K562 (cell line): ENCODE data around the gene STX18. TPM values are rescaled to one million over a fixed set of nuclear protein-coding genes. Genes with fewer than 3 reads are reported as not detected.

Source experiments
- ATAC-seq: fragments of 200-7000 bp; cut with Tn5 transposase; 3 replicates; pipeline ENCODE4 v1.9.1; 2020; ENCODE audit warnings: moderate library complexity
- BruUV-seq: library from RNA; stranded (reverse); fragments of 400-500 nt; replicated peaks from 2 replicates; lab custom pipeline; 2021; lab: Mats Ljungman, UMichigan
- CTCF ChIA-PET: fragments of 300-600 bp; formaldehyde crosslinking; extraction: SDS; loops from one replicate; lab custom pipeline; 2021; ENCODE audit warnings: low intra/inter-chr PET ratio; lab: Yijun Ruan, JAX
- POLR2A ChIA-PET: fragments of 300-600, 350-650 bp; sonication (Branson Sonifier 250); formaldehyde crosslinking; extraction: SDS; loops from one replicate; lab custom pipeline; 2021; ENCODE audit warnings: antibody characterized with exemption, inconsistent platforms; lab: Yijun Ruan, JAX
- DNase-seq, 4 experiments: peaks; one replicate each; pipeline versions ENCODE4 v3.0.0 to v3.0.0-alpha.2; 2011 to 2018; ENCODE audit warnings: low spot score in 3 of 4, mixed read lengths in 3 of 4; ENCODE audit errors: extremely low read depth in 1 of 4
- FAIRE-seq: peaks from 2 replicates; lab custom pipeline; 2011; peaks lifted over from hg19 to GRCh38; lab: Jason Lieb, UNC
- H2AFZ ChIP-seq: 2 replicates; pipeline ENCODE4 v1.6.0; 2011; ENCODE audit warnings: low read depth, low read length, control low read depth, inconsistent platforms
- H3K27ac ChIP-seq: fragments of 200-600 bp; 3 replicates; pipeline ENCODE4 v1.8.0; 2011; ENCODE audit warnings: low read depth, mild to moderate bottlenecking, control low read depth, inconsistent platforms, low read length, moderate library complexity, mixed read lengths; ENCODE audit errors: extremely low read depth
- H3K27me3 ChIP-seq, 2 experiments: fragments of 300-600 bp in 1 of 2; 2 replicates in 1 of 2; 3 replicates in 1 of 2; pipeline versions ENCODE4 v1.6.0 to v1.8.0; 2011; ENCODE audit warnings: inconsistent platforms in 2 of 2, low read length in 2 of 2, mild to moderate bottlenecking in 1 of 2, mixed read lengths in 1 of 2, moderate library complexity in 1 of 2; ENCODE audit not compliant: control insufficient read depth in 2 of 2, insufficient read depth in 2 of 2
- H3K36me3 ChIP-seq: fragments of 300-600 bp; 3 replicates; pipeline ENCODE4 v1.8.0; 2011; ENCODE audit warnings: mild to moderate bottlenecking, low read length, inconsistent platforms; ENCODE audit not compliant: control insufficient read depth, insufficient read depth
- H3K4me1 ChIP-seq, 2 experiments: fragments of 200-600 bp in 1 of 2; replicated peaks in 1 of 2; 2 replicates in 1 of 2; 3 replicates in 1 of 2; pipeline versions ENCODE4 v1.5.1 to v1.8.0; 2011; ENCODE audit warnings: inconsistent platforms in 2 of 2, low read length in 2 of 2, mild to moderate bottlenecking in 1 of 2, mixed read lengths in 1 of 2, moderate library complexity in 1 of 2; ENCODE audit not compliant: control insufficient read depth in 2 of 2, insufficient read depth in 2 of 2
- H3K4me2 ChIP-seq: 2 replicates; pipeline ENCODE4 v1.6.1; 2011; ENCODE audit warnings: low read length, control low read depth, inconsistent platforms, mixed read lengths; ENCODE audit not compliant: insufficient read depth
- H3K4me3 ChIP-seq: fragments of 200-600 bp; sonication (generic), shearing (Covaris generic); 2 replicates; pipeline ENCODE4 v1.5.1; 2016; ENCODE audit warnings: control low read depth, inconsistent platforms
- H3K79me2 ChIP-seq: fragments of 200-600 bp; 3 replicates; pipeline ENCODE4 v1.8.0; 2011; ENCODE audit warnings: low read length, inconsistent platforms; ENCODE audit not compliant: control insufficient read depth, insufficient read depth
- H3K9ac ChIP-seq, 2 experiments: 2 replicates each; pipeline versions ENCODE4 v1.6.0 to v1.6.1; 2011; ENCODE audit warnings: low read depth in 2 of 2, low read length in 2 of 2, control low read depth in 1 of 2, inconsistent platforms in 1 of 2, mild to moderate bottlenecking in 1 of 2, mixed read lengths in 1 of 2; ENCODE audit not compliant: insufficient read depth in 1 of 2
- H3K9me1 ChIP-seq: one replicate; pipeline ENCODE4 v1.6.0; 2011; ENCODE audit warnings: inconsistent platforms, mild to moderate bottlenecking, low read length, moderate library complexity; ENCODE audit not compliant: control insufficient read depth, insufficient read depth
- H3K9me3 ChIP-seq: replicated peaks from 2 replicates; pipeline ENCODE4 v1.5.1; 2011; ENCODE audit warnings: low read depth, low read length, inconsistent platforms; ENCODE audit not compliant: control insufficient read depth, insufficient read depth
- H4K20me1 ChIP-seq: replicated peaks from 2 replicates; pipeline ENCODE4 v1.6.1; 2011; ENCODE audit warnings: low read length, inconsistent platforms, mixed read lengths; ENCODE audit not compliant: control insufficient read depth, insufficient read depth
- CEBPB ChIP-seq: fragments of 450-650 bp; IDR thresholded peaks from 2 replicates; pipeline ENCODE4 v1.6.1; 2016; ENCODE audit warnings: missing genetic modification characterization, missing compliant biosample characterization
- EGR1 ChIP-seq: fragments of 450-650 bp; conservative IDR thresholded peaks from 2 replicates; pipeline ENCODE4 v1.6.1; 2017; ENCODE audit warnings: mild to moderate bottlenecking
- TCF7L2 ChIP-seq: fragments of 150-350 bp; IDR thresholded peaks from 2 replicates; pipeline ENCODE4 v1.6.1; 2016; ENCODE audit warnings: low read depth, mild to moderate bottlenecking, low read length, moderate library complexity
- ZNF146 ChIP-seq: IDR thresholded peaks from one replicate; pipeline ENCODE4 v1.6.1; 2018; ENCODE audit warnings: missing compliant biosample characterization; ENCODE audit not compliant: unreplicated experiment
- ZNF197 ChIP-seq: fragments of 200-800 bp; sonication (Bioruptor generic); IDR thresholded peaks from 2 replicates; pipeline ENCODE4 v1.6.1; 2016; ENCODE audit warnings: low read depth, missing genetic modification characterization, missing compliant biosample characterization
- WGBS: fragments of 100-300 bp; shearing (Covaris generic); methylation state at CpG from one replicate; pipeline ENCODE4 v1.1.6; 2016; ENCODE audit warnings: low coverage, mixed read lengths; ENCODE audit not compliant: insufficient coverage; ENCODE audit errors: missing lambda C conversion rate; 5-methylcytosine and 5-hydroxymethylcytosine counted together
- in situ Hi-C: fragments of 300-500 bp; cut with MboI; formaldehyde crosslinking; loops from 4 replicates; pipeline ENCODE4 v1.15.0; 2018; ENCODE audit warnings: inconsistent platforms, mixed read lengths
- intact Hi-C: fragments of 100-400 bp; cut with micrococcal nuclease; formaldehyde crosslinking; loops from 2 replicates; pipeline ENCODE4 v1.14.2; 2022
- polyA plus RNA-seq, 8 experiments: library from polyadenylated mRNA; depleted of rRNA in 4 of 8; stranded (reverse) in 5 of 8; unstranded in 3 of 8; fragments of >200 nt; fragmentation: Nextera tagmentation in 2 of 8; fragmentation: Illumina TruSeq in 1 of 8; extraction: Ambion mirVana in 2 of 8; extraction: Trizol in 1 of 8; gene quantifications; 2 replicates each; pipeline versions ENCODE4 v1.2.1 to v1.2.3, GENCODE V29; 2011 to 2014; ENCODE audit warnings: inconsistent platforms in 1 of 8, missing spikeins in 1 of 8
- total RNA-seq, 7 experiments: library from RNA; depleted of rRNA in 6 of 7; stranded (reverse); fragments of >200 nt in 6 of 7; fragmentation: Illumina TruSeq in 2 of 7; extraction: Trizol in 2 of 7; gene quantifications; 2 replicates each; pipeline versions ENCODE4 v1.2.1 to v1.2.3, GENCODE V29; 2011 to 2021; ENCODE audit warnings: low replicate concordance in 1 of 7
- TF ChIP-seq, protein P1 (sequence below), 2 experiments: fragments of 450-650 bp; formaldehyde crosslinking in 1 of 2; IDR thresholded peaks; 2 replicates each; pipeline versions ENCODE4 v1.4.0 to v1.6.1; 2014 to 2020; ENCODE audit warnings: mild to moderate bottlenecking in 2 of 2, borderline replicate concordance in 1 of 2, low read depth in 1 of 2

The STX18 gene
- total and polyA plus RNA-seq, 9 of the 15 experiments (the other 6 are each of a cell fraction or from before 2014, with no cell fraction given), result 6.2 to 41.7 (median 22.7) TPM

DNA sequence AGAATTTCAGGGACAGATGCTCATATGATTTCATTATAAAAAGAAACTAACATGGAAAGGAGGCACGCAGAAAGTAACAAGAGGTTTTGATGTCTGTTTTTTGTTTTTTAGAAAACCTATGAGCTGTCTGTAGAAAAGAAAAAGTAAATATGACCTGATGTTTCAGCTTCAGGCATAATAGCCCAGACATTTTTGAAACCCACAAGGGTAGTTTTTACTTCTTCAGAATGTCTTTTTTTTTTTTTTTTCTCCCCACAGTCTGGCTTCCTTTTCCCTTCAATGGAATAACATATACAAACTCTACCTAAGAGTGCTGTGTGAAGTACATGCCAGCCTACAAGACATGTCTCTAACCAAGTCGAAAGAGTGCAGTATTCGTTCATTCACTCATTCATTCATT is 18.3 kb upstream of the STX18 start:
- H4K20me1 ChIP-seq, result no peaks in the 10 kb centered on the region; the same call in 1 of the 2 replicates
- peaks cover 0 to 7% of the 10 kb centered on the region in 2 experiments; a peak in 1 of 5 replicates for H3K27me3 ChIP-seq
- no peaks in the 10 kb centered on the region for H3K4me1 ChIP-seq
- no TSS peak for BruUV-seq
- FAIRE-seq (no peak), DNase-seq (no peak), ATAC-seq (no peak)
- H2AFZ ChIP-seq, result no peak overlapping the region
- H3K79me2 ChIP-seq, result no peaks in the 10 kb centered on the region
- H3K4me3 ChIP-seq, result no peak overlapping the region
- H3K9ac ChIP-seq, result no peak overlapping the region
- no peak overlapping the region for H3K27ac ChIP-seq
- ChIA-PET CTCF (no interaction called here), POLR2A (no interaction called here)
- intact Hi-C loops (no loop called here), in situ Hi-C loops (no loop called here)
- TF ChIP-seq, protein P1, sequence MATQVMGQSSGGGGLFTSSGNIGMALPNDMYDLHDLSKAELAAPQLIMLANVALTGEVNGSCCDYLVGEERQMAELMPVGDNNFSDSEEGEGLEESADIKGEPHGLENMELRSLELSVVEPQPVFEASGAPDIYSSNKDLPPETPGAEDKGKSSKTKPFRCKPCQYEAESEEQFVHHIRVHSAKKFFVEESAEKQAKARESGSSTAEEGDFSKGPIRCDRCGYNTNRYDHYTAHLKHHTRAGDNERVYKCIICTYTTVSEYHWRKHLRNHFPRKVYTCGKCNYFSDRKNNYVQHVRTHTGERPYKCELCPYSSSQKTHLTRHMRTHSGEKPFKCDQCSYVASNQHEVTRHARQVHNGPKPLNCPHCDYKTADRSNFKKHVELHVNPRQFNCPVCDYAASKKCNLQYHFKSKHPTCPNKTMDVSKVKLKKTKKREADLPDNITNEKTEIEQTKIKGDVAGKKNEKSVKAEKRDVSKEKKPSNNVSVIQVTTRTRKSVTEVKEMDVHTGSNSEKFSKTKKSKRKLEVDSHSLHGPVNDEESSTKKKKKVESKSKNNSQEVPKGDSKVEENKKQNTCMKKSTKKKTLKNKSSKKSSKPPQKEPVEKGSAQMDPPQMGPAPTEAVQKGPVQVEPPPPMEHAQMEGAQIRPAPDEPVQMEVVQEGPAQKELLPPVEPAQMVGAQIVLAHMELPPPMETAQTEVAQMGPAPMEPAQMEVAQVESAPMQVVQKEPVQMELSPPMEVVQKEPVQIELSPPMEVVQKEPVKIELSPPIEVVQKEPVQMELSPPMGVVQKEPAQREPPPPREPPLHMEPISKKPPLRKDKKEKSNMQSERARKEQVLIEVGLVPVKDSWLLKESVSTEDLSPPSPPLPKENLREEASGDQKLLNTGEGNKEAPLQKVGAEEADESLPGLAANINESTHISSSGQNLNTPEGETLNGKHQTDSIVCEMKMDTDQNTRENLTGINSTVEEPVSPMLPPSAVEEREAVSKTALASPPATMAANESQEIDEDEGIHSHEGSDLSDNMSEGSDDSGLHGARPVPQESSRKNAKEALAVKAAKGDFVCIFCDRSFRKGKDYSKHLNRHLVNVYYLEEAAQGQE (IDR thresholded peaks at IDR 0.05; ENCODE audit: borderline replicate concordance), result no peak
- TF ChIP-seq, protein P1 (CRISPR knock-in tag; IDR thresholded peaks at IDR 0.05; ENCODE audit: low read depth), result no peak
- no peak for TF ChIP-seq EGR1
- no peak for TF ChIP-seq TCF7L2
- no peak for TF ChIP-seq ZNF197 (CRISPR knock-in tag)
- no peak for TF ChIP-seq ZNF146 (CRISPR knock-in tag)
- no peak for TF ChIP-seq CEBPB (tag)
- H3K36me3 ChIP-seq, result no peaks in the 10 kb centered on the region
- no peaks in the 10 kb centered on the region for H3K9me3 ChIP-seq
- WGBS, result 14% methylated on average over 3 of the region's 3 CpGs
- H3K4me2 ChIP-seq, result no peak overlapping the region
- no peaks in the 10 kb centered on the region for H3K9me1 ChIP-seq
